NT2/D1 (cell line): ENCODE results near the gene SH3RF2.

Source experiments
- DNase-seq: peaks from one replicate; pipeline ENCODE4 v3.0.0-alpha.2; 2011; ENCODE audit warnings: low read depth, low spot score
- H3K27me3 ChIP-seq: 2 replicates; pipeline ENCODE4 v1.6.0; 2011; ENCODE audit warnings: mild to moderate bottlenecking; ENCODE audit not compliant: insufficient read length, insufficient read depth
- H3K36me3 ChIP-seq: 2 replicates; pipeline ENCODE4 v1.6.1; 2011; ENCODE audit warnings: mild to moderate bottlenecking, low read length, mixed read lengths; ENCODE audit not compliant: insufficient read depth, insufficient read length
- H3K4me1 ChIP-seq: 2 replicates; pipeline ENCODE4 v1.5.1; 2011; ENCODE audit not compliant: insufficient read depth, insufficient read length
- H3K4me3 ChIP-seq: 2 replicates; pipeline ENCODE4 v1.5.1; 2011; ENCODE audit warnings: low read depth; ENCODE audit not compliant: insufficient read length
- H3K9ac ChIP-seq: 2 replicates; pipeline ENCODE4 v1.6.0; 2011; ENCODE audit warnings: low read depth; ENCODE audit not compliant: insufficient read length
- H3K9me3 ChIP-seq: 2 replicates; pipeline ENCODE4 v1.5.1; 2011; ENCODE audit warnings: mild to moderate bottlenecking, low read length; ENCODE audit not compliant: insufficient read depth
- SUZ12 ChIP-seq: IDR thresholded peaks from 2 replicates; pipeline ENCODE4 v1.6.1; 2011; ENCODE audit not compliant: insufficient read length, insufficient read depth; ENCODE audit errors: extremely low read depth
- YY1 ChIP-seq: IDR thresholded peaks from 2 replicates; pipeline ENCODE4 v1.6.1; 2011; ENCODE audit not compliant: insufficient read length, insufficient read depth
- ZNF274 ChIP-seq: IDR thresholded peaks from 2 replicates; pipeline ENCODE4 v1.6.1; 2011; ENCODE audit warnings: mild to moderate bottlenecking, low read depth, low read length

Gene SH3RF2

GRCh38 chr5:145903113-145903512 is 33.3 kb upstream of the SH3RF2 start:
- no peaks in the 10 kb centered on the region for H3K4me1 ChIP-seq
- TF ChIP-seq ZNF274 (no peak), SUZ12 (no peak), YY1 (no peak)
- DNase-seq: no peak

GRCh38 chr5:145903867-145904266 is 32.5 kb upstream of the SH3RF2 start:
- no peak for DNase-seq
- TF ChIP-seq ZNF274 (no peak), SUZ12 (no peak), YY1 (no peak)

More at GRCh38 chr5:145903113-145903512, 33.3 kb upstream of the SH3RF2 start:
- H3K9ac ChIP-seq: no peak overlapping the region
- no peaks in the 10 kb centered on the region for H3K9me3 ChIP-seq
- no peaks in the 10 kb centered on the region for H3K27me3 ChIP-seq
- no peak overlapping the region for H3K4me3 ChIP-seq
- no peaks in the 10 kb centered on the region for H3K36me3 ChIP-seq

GRCh38 chr5:145904743-145905142 is 31.6 kb upstream of the SH3RF2 start:
- no peaks in the 10 kb centered on the region for H3K4me1 ChIP-seq
- no peaks in the 10 kb centered on the region for H3K9me3 ChIP-seq
- no peak overlapping the region for H3K4me3 ChIP-seq
- TF ChIP-seq YY1: no peak
- no peak for TF ChIP-seq ZNF274
- TF ChIP-seq SUZ12: no peak
- H3K36me3 ChIP-seq: no peaks in the 10 kb centered on the region
- no peaks in the 10 kb centered on the region for H3K27me3 ChIP-seq
- no peak for DNase-seq
- no peak overlapping the region for H3K9ac ChIP-seq

More at GRCh38 chr5:145903867-145904266, 32.5 kb upstream of the SH3RF2 start:
- no peaks in the 10 kb centered on the region for H3K36me3 ChIP-seq
- no peaks in the 10 kb centered on the region for H3K27me3 ChIP-seq
- H3K4me3 ChIP-seq: no peak overlapping the region
- no peaks in the 10 kb centered on the region for H3K9me3 ChIP-seq
- no peak overlapping the region for H3K9ac ChIP-seq
- no peaks in the 10 kb centered on the region for H3K4me1 ChIP-seq

- TF ChIP-seq YY1 (no peak), ZNF274 (no peak), SUZ12 (no peak)
- Histone ChIP-seq H3K9ac (no peak overlapping the region), H3K27me3 (no peaks in the 10 kb centered on the region), H3K4me3 (no peak overlapping the region), H3K4me1 (no peaks in the 10 kb centered on the region), H3K9me3 (no peaks in the 10 kb centered on the region), H3K36me3 (no peaks in the 10 kb centered on the region)
- DNase-seq: no peak
Measured at GRCh38 chr5:145906401-145906800, 30.0 kb upstream of the SH3RF2 start.

- no peaks in the 10 kb centered on the region for H3K9me3 ChIP-seq
- no peaks in the 10 kb centered on the region for H3K27me3 ChIP-seq
- no peak overlapping the region for H3K4me3 ChIP-seq
- DNase-seq: no peak
- no peaks in the 10 kb centered on the region for H3K36me3 ChIP-seq
- no peak for TF ChIP-seq YY1
- TF ChIP-seq SUZ12: no peak
- TF ChIP-seq ZNF274: no peak
- no peak overlapping the region for H3K9ac ChIP-seq
- H3K4me1 ChIP-seq: no peaks in the 10 kb centered on the region
Measured at GRCh38 chr5:145908206-145908960, 28.0 kb upstream of the SH3RF2 start.

GRCh38 chr5:145911164-145911563 is 25.2 kb upstream of the SH3RF2 start:
- no peaks in the 10 kb centered on the region for H3K27me3 ChIP-seq
- H3K9ac ChIP-seq: no peak overlapping the region
- H3K4me1 ChIP-seq: no peaks in the 10 kb centered on the region
- H3K36me3 ChIP-seq: no peaks in the 10 kb centered on the region
- no peak for DNase-seq
- TF ChIP-seq YY1 (no peak), SUZ12 (no peak), ZNF274 (no peak)
- no peak overlapping the region for H3K4me3 ChIP-seq
- no peaks in the 10 kb centered on the region for H3K9me3 ChIP-seq

- H3K27me3 ChIP-seq: no peaks in the 10 kb centered on the region
- H3K4me3 ChIP-seq: no peak overlapping the region
- H3K36me3 ChIP-seq: no peaks in the 10 kb centered on the region
- no peaks in the 10 kb centered on the region for H3K4me1 ChIP-seq
- DNase-seq: no peak
- no peak overlapping the region for H3K9ac ChIP-seq
- TF ChIP-seq ZNF274 (no peak), YY1 (no peak), SUZ12 (no peak)
- no peaks in the 10 kb centered on the region for H3K9me3 ChIP-seq
Measured at GRCh38 chr5:145912019-145912418, 24.4 kb upstream of the SH3RF2 start.

- no peak overlapping the region for H3K4me3 ChIP-seq
- H3K27me3 ChIP-seq: no peaks in the 10 kb centered on the region
- no peaks in the 10 kb centered on the region for H3K36me3 ChIP-seq
- H3K9me3 ChIP-seq: no peaks in the 10 kb centered on the region
- H3K9ac ChIP-seq: no peak overlapping the region
- no peaks in the 10 kb centered on the region for H3K4me1 ChIP-seq
- TF ChIP-seq SUZ12: no peak
- no peak for TF ChIP-seq ZNF274
- no peak for TF ChIP-seq YY1
- DNase-seq: no peak
Measured at GRCh38 chr5:145912594-145912993, 23.8 kb upstream of the SH3RF2 start.
